HG03060 (cell line): Measurements from ENCODE around the gene CHKB.
A peak's percentile ranks its signal among the peaks of the same experiment; 100 is the strongest.

Experiments used
- ATAC-seq: cut with Tn5 transposase; IDR thresholded peaks from one replicate; pipeline ENCODE4 v1.9.1; 2021; ENCODE audit warnings: low read depth, moderate number of reproducible peaks; ENCODE audit not compliant: unreplicated experiment

Gene CHKB

GRCh38 chr22:50600967-50601668 is 18.5 kb upstream of the CHKB start:
- no peak for ATAC-seq

- no peak for ATAC-seq
These were observed 17.9 kb upstream of the CHKB start, which contains the start of gene MAPK8IP2 for GRCh38 chr22:50600538-50600937. Gene MAPK8IP2 (plus strand): TSS chr22:50600793. CDS start chr22:50600819, 26 bp downstream.

GRCh38 chr22:50599816-50600455 is 17.3 kb upstream of the CHKB start:
- ATAC-seq, result no peak

GRCh38 chr22:50597097-50597496 is 14.4 kb upstream of the CHKB start:
- no peak for ATAC-seq

DNA sequence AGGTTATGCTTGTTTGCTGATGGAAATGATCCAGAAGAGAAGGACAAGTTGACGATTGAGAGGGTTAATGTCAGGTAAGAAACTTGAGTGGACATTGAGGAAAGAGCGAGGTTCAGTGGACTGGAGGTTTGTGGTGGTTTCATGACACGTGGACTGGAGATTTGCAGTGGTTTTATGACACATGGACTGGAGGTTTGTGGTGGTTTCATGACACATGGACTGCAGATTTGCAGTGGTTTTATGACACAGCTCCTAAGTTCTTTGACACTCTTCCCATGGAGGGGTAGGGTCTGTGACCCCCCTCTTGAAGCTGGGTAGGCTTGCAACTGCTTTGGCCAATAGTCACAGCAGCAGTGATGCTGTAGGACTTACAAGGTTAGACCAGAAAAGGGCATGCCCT is 12.5 kb upstream of the CHKB start:
- ATAC-seq, result no peak

DNA sequence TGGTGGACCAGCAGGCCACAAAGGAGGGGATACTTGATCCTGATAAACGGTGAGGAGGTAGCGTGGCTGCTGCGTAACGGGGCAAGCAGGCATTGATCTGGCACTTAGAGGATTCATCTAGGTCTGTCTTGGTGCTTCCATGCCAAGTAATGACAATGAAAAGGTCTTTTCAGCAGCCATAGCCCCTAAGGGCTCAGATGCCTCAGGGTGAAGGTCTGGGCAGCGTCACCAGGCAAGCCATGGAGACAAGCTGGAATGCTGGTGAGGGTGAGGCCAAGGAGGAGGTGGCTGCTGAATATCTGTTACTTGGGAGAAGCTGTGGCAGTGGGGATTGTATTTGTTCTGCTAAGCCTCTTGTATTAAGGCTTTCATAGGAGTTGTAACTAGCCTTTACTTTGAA is 4.8 kb upstream of the CHKB start:
- ATAC-seq, result no peak

DNA sequence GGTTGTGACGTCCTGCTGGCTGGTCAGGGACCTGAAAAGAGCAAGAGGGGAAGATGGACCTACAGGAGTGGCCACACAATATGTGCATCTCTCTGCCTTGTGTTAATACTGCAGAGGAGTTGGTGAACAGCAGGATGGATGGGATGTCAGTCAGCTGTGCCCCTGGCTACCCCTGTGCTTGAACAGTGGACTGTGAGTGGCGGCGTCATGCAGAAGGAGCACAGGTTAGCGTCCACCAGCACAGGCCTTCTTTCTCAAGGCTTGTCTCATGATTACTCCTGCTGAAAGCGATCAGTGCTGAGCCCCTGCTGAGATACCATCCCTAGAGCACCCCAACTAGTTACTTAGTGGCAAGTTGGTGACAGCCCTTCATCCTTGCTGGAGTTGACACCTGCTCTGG is 3.8 kb upstream of the CHKB start:
- no peak for ATAC-seq

- ATAC-seq, result no peak
These were observed 3.1 kb upstream of the CHKB start for GRCh38 chr22:50585781-50586180.

DNA sequence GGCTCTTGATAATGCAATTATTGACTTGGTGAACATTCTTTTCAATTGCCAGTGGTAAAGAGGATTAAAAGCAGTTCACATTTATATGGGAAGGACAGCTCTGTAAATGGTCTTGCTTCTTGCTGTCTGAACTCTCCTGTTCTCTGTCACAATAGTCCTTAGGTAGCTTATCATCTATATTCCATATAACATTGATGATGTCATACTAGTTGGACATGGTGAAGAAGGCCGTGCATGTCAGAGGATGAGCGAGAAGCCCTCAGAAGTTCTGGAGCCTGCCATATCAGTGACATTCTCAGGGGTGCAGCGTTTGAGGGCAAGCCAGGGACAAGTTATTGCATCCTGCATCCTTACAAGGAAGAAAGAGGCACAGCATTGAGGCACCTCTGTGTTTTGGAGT is 2.6 kb upstream of the CHKB start:
- ATAC-seq, result no peak

GRCh38 chr22:50584106-50585096 is 1.8 kb upstream of the CHKB start:
- no peak for ATAC-seq

DNA sequence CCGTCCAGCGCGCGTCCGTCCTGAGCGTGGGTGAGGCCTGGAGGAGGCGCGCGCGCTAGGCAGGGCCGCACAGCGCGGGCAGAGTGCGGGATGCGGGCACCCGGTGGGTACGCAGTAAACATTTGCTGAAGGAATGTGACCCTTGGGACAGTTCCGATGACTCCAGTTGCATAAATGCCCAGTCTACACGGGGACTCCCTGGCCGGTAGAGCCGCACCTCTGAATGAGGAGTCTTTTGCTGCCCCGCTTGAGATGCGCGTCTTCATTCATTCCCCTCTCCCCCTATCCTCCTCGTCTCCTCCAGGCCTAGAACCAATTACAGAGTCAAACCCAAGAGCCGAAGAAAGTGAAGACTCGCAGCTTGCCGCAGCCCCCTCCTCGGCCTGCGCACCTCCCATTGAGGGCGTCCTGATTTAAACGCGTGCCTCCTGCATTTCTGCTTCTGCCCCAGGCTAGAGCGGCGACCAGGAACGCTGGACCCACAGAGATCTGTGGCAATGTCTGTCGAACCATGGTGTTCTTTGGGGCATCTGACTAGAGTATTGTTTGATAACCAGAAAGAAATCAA is 729 bp upstream of the CHKB start:
- ATAC-seq, result peak; percentile 9

DNA sequence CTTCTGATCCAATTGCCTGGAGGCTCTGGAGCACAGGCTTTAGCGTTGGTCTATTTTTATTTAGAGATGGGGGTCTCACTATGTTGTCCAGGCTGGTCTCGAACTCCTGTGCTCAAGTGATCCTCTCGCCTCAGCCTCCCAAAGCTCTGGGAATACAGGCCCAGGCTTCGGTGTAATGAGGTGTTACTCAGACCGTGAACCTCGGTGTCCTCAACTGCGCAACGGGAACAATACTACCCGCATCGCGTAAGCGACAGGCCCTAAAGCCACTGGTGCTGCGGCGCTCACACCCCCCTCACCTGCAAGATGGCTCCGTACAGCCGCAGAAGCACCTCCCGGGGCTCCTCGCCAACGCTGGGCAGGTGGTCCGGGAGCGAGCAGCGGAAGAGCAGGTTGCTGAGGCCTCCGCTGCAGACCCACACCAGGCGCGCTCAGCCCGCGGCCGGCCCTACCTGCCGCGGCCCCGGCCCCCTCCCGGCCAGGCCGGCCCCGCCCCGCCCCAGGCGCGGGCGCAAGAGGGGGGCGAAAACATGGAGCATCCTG is 628 bp downstream of the CHKB start:
- ATAC-seq, result no peak

GRCh38 chr22:50581031-50581949 is 1.4 kb downstream of the CHKB start:
- no peak for ATAC-seq

- no peak for ATAC-seq
These were observed 2.9 kb downstream of the CHKB start for GRCh38 chr22:50579752-50580151.

GRCh38 chr22:50578776-50579310 is 3.8 kb downstream of the CHKB start:
- ATAC-seq, result no peak

DNA sequence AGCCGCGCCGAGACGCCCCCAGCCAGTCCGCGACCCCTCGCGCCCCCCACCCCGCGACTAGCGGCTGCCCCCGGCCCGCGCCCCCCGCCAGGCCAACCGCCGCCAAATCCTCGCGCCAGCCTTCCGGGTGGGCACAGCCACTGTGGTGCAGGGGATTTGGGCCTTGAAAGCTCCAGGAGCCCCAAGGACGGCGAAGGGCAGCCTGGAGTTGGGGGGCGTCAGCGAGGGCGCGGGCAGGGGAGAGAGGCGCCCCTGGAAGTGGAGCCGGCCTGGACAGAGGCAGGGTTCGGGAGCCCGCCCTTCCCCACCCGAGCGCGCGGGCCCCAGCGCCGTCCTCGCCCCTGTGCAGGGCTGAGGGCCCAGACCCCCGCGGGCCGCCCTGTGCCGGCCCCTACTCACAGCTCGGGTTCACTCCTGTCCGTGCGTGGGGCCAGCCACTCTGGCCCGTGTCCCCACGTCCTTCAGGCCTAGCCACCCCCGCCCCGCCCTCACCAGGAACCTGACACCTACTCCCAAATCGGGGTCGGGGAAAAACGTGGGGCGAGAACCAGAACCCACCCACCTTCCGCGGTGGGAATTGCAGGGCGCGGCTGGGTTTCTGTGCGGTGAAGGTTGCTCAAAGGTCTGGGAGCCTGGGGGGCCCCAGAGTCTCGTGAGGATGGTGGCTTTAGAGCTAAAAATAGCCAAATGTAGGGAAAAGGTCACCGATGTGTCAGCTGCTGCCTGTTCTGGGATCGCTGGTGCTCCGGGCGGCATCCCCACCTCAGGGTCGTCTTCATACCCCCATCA is 4.5 kb downstream of the CHKB start, which contains the start of gene CPT1B:
Gene CPT1B, minus strand, starts transcription at position 441 of the 789 bp plus-strand sequence. CDS start 512 bp downstream, outside the sequence.
- no peak for ATAC-seq

DNA sequence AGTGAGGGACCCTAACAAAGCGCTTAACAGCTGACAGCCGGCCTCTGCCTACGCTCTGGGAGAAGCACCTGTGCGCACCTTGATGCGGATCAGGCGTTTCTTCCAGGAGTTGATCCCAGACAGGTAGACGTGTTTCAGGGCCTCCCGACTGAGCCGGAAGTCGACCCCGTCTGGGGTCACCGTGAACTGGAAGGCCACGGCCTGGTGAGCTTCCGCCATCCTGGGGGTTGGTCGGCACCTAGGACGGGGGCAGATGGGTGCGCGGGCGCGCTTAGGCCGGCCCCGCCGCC is 5.0 kb downstream of the CHKB start:
- no peak for ATAC-seq
